Measurements from ENCODE around the gene CPT1A.

Gene CPT1A

DNA sequence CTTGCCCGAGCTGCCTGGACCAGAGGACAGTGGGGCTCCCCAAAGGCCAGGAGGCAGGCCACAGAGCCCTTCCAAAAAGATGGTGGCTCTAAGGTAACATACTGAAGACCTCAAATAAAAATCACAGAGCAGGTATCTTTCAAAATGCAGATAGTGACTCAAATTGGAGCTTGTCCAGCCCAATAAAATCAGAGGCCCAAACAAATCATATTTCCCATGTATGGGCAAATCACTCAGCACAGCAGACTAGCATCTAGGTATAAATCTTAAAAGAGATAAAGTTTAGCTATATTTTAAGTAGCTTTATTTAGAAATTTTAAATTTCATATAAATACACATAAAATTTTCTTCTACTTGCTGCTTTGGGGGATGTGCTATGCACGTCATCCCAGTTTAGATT, 93.7 kb downstream of the CPT1A start:
- Histone ChIP-seq H3K4me3 (ENCODE audit: low read depth, low read length) (no peak overlapping the region), H3K36me3 (ENCODE audit: control insufficient read depth, insufficient read depth, low read length) (peaks cover 2% of the 10 kb centered on the region), H3K9ac (ENCODE audit: low read depth, low read length) (no peak overlapping the region), H3K4me1 (ENCODE audit: control insufficient read depth, insufficient read depth, low read length) (peaks cover 6% of the 10 kb centered on the region), H3K27me3 (ENCODE audit: control insufficient read depth, insufficient read depth, low read length) (no peaks in the 10 kb centered on the region), H3K9me3 (ENCODE audit: control insufficient read depth, insufficient read depth, low read length) (no peaks in the 10 kb centered on the region)

DNA sequence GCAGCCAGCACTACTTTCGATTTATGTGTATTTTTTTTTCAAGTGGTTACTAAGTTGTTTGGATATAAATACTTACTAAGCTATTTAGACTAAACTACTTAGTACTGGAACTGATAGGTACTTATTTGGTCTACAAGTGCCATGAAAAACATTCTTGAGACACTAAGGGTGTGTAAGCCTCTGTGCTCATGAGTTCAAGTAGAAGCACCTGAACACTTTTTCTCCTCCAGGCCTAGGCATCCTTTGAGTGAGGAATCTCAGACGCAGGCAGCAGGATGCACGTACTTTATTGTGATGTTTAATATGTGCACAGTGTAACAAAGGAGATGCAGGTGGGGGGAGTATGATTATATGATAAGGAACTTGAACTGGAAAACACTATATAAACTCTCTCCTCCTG, 98.2 kb downstream of the CPT1A start:
- H3K9me3 ChIP-seq (ENCODE audit: control insufficient read depth, insufficient read depth, low read length), result no peaks in the 10 kb centered on the region
- H3K4me1 ChIP-seq (ENCODE audit: control insufficient read depth, insufficient read depth, low read length), result peaks cover 4% of the 10 kb centered on the region
- no peak overlapping the region for H3K9ac ChIP-seq (ENCODE audit: low read depth, low read length)
- H3K27me3 ChIP-seq (ENCODE audit: control insufficient read depth, insufficient read depth, low read length), result no peaks in the 10 kb centered on the region
- no peak overlapping the region for H3K4me3 ChIP-seq (ENCODE audit: low read depth, low read length)
- peaks cover 2% of the 10 kb centered on the region for H3K36me3 ChIP-seq (ENCODE audit: control insufficient read depth, insufficient read depth, low read length)

- H3K9ac ChIP-seq (ENCODE audit: low read depth, low read length), result no peak overlapping the region
- no peaks in the 10 kb centered on the region for H3K9me3 ChIP-seq (ENCODE audit: control insufficient read depth, insufficient read depth, low read length)
- H3K4me3 ChIP-seq (ENCODE audit: low read depth, low read length), result no peak overlapping the region
- peaks cover 2% of the 10 kb centered on the region for H3K36me3 ChIP-seq (ENCODE audit: control insufficient read depth, insufficient read depth, low read length)
- no peaks in the 10 kb centered on the region for H3K27me3 ChIP-seq (ENCODE audit: control insufficient read depth, insufficient read depth, low read length)
- H3K4me1 ChIP-seq (ENCODE audit: control insufficient read depth, insufficient read depth, low read length), result peaks cover 4% of the 10 kb centered on the region
Measured at GRCh38 chr11:68741463-68741862, 100.3 kb downstream of the CPT1A start.

DNA sequence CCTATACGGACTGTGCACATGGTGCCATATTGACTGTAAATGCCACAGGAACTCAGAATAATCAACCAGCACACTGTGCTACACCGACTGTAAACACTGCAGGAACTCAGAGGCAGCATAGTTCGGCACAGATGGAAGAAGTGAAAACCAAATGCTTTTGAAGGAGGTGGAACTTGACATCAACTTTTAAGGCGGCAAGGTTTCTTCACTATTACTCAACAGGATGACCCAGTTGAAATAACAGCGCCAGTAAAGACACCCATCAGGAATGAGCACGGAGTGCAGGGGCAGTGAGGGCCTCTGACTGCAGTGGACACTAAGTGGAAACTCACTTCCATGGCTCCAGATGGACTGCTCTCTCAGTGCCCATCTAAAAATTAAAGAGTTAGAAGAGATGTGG, 106.1 kb downstream of the CPT1A start:
- H3K27me3 ChIP-seq (ENCODE audit: control insufficient read depth, insufficient read depth, low read length), result no peaks in the 10 kb centered on the region
- H3K9ac ChIP-seq (ENCODE audit: low read depth, low read length), result no peak overlapping the region
- H3K4me1 ChIP-seq (ENCODE audit: control insufficient read depth, insufficient read depth, low read length), result no peaks in the 10 kb centered on the region
- H3K9me3 ChIP-seq (ENCODE audit: control insufficient read depth, insufficient read depth, low read length), result no peaks in the 10 kb centered on the region
- no peak overlapping the region for H3K4me3 ChIP-seq (ENCODE audit: low read depth, low read length)
- H3K36me3 ChIP-seq (ENCODE audit: control insufficient read depth, insufficient read depth, low read length), result no peaks in the 10 kb centered on the region

DNA sequence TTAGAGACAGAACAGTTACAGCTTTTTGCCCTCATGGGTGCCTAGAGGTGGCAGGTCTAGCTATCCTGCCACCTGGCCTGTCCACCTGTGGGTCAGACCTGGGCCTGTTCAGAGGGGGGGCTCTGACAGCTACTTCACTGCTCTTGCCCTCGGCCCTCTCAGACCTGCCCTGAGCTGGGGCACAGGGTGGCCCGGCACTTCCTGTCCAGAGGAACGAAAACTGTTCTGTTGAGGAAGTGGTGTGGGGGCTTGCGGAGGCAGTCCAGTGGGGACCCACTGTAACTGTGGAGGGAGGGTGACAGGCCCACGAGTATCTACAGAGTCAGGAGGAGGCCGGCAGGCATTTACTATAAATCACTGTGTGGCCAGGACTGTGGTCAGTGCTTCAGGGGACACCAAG, 106.6 kb downstream of the CPT1A start:
- Histone ChIP-seq H3K9ac (ENCODE audit: low read depth, low read length) (no peak overlapping the region), H3K4me3 (ENCODE audit: low read depth, low read length) (no peak overlapping the region), H3K4me1 (ENCODE audit: control insufficient read depth, insufficient read depth, low read length) (no peaks in the 10 kb centered on the region), H3K9me3 (ENCODE audit: control insufficient read depth, insufficient read depth, low read length) (no peaks in the 10 kb centered on the region), H3K27me3 (ENCODE audit: control insufficient read depth, insufficient read depth, low read length) (no peaks in the 10 kb centered on the region), H3K36me3 (ENCODE audit: control insufficient read depth, insufficient read depth, low read length) (no peaks in the 10 kb centered on the region)

DNA sequence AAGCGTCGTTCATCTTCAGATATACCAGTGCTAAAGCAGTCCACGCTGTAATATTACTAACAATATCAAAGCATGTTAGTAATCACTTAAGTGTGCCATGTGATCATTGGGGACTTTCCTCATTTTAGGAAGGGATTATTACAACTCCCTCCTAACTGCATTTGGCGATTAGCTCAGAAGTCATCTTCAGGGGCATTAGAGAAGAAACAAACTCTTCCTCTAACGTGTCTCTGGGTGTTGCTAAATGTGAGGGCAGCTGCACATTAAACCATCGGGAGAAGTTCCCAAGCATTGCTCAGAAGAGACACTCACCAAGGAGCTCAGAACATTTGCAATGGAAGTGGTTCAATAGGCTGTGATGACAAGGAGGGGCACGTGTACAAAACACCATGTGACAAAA, 107.6 kb downstream of the CPT1A start:
- Histone ChIP-seq H3K4me3 (ENCODE audit: low read depth, low read length) (no peak overlapping the region), H3K27me3 (ENCODE audit: control insufficient read depth, insufficient read depth, low read length) (no peaks in the 10 kb centered on the region), H3K9me3 (ENCODE audit: control insufficient read depth, insufficient read depth, low read length) (no peaks in the 10 kb centered on the region), H3K4me1 (ENCODE audit: control insufficient read depth, insufficient read depth, low read length) (no peaks in the 10 kb centered on the region), H3K36me3 (ENCODE audit: control insufficient read depth, insufficient read depth, low read length) (no peaks in the 10 kb centered on the region), H3K9ac (ENCODE audit: low read depth, low read length) (no peak overlapping the region)

DNA sequence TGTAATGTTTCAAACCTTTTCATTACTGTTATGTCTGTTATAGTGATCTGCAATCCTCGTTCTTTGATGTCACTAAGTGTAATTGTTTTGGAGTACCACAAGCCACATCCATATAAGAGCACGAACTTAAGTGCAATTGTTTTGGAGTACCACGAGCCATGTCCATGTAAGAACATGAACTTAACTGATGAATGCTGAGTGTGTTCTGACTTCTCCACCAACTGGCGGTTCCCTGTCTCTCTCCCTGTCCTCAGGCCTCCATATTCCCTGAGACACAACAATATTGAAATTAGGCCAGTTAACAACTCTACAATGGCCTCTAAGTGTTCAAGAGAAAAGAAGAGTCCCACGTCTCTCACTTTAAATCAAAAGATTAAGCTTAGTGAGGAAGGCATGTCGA, 113.9 kb downstream of the CPT1A start:
- Histone ChIP-seq H3K4me3 (ENCODE audit: low read depth, low read length) (no peak overlapping the region), H3K4me1 (ENCODE audit: control insufficient read depth, insufficient read depth, low read length) (no peaks in the 10 kb centered on the region), H3K9ac (ENCODE audit: low read depth, low read length) (no peak overlapping the region), H3K36me3 (ENCODE audit: control insufficient read depth, insufficient read depth, low read length) (no peaks in the 10 kb centered on the region), H3K9me3 (ENCODE audit: control insufficient read depth, insufficient read depth, low read length) (no peaks in the 10 kb centered on the region), H3K27me3 (ENCODE audit: control insufficient read depth, insufficient read depth, low read length) (no peaks in the 10 kb centered on the region)

GRCh38 chr11:68724293-68724692, 117.4 kb downstream of the CPT1A start:
- H3K27me3 ChIP-seq (ENCODE audit: control insufficient read depth, insufficient read depth, low read length), result no peaks in the 10 kb centered on the region
- H3K9me3 ChIP-seq (ENCODE audit: control insufficient read depth, insufficient read depth, low read length), result no peaks in the 10 kb centered on the region
- no peaks in the 10 kb centered on the region for H3K36me3 ChIP-seq (ENCODE audit: control insufficient read depth, insufficient read depth, low read length)
- H3K4me3 ChIP-seq (ENCODE audit: low read depth, low read length), result no peak overlapping the region
- no peaks in the 10 kb centered on the region for H3K4me1 ChIP-seq (ENCODE audit: control insufficient read depth, insufficient read depth, low read length)
- no peak overlapping the region for H3K9ac ChIP-seq (ENCODE audit: low read depth, low read length)

GRCh38 chr11:68722143-68722542, 119.6 kb downstream of the CPT1A start:
- no peak overlapping the region for H3K4me3 ChIP-seq (ENCODE audit: low read depth, low read length)
- H3K9me3 ChIP-seq (ENCODE audit: control insufficient read depth, insufficient read depth, low read length), result no peaks in the 10 kb centered on the region
- H3K9ac ChIP-seq (ENCODE audit: low read depth, low read length), result no peak overlapping the region
- H3K36me3 ChIP-seq (ENCODE audit: control insufficient read depth, insufficient read depth, low read length), result no peaks in the 10 kb centered on the region
- H3K27me3 ChIP-seq (ENCODE audit: control insufficient read depth, insufficient read depth, low read length), result no peaks in the 10 kb centered on the region
- H3K4me1 ChIP-seq (ENCODE audit: control insufficient read depth, insufficient read depth, low read length), result no peaks in the 10 kb centered on the region

DNA sequence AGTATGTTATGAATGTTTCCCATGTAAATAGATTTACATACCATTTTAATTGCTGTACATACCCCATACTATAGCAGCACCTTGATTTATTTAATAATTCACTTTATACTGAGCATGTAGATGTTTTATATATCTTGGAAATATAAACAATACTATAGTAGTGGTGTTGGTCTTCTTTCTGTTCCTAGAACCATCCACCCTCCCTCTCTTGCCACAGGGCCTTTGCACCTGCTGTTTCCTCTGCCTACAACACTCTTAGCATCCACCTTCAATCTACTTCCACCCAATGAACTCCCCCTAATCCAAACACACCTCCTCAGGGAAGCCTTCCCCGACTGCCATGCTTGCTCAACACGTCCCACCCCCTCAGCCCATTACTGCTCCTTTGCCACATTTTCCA, 120.6 kb downstream of the CPT1A start:
- Histone ChIP-seq H3K9me3 (ENCODE audit: control insufficient read depth, insufficient read depth, low read length) (no peaks in the 10 kb centered on the region), H3K9ac (ENCODE audit: low read depth, low read length) (no peak overlapping the region), H3K36me3 (ENCODE audit: control insufficient read depth, insufficient read depth, low read length) (no peaks in the 10 kb centered on the region), H3K27me3 (ENCODE audit: control insufficient read depth, insufficient read depth, low read length) (no peaks in the 10 kb centered on the region), H3K4me1 (ENCODE audit: control insufficient read depth, insufficient read depth, low read length) (no peaks in the 10 kb centered on the region), H3K4me3 (ENCODE audit: low read depth, low read length) (no peak overlapping the region)

- Histone ChIP-seq H3K9me3 (ENCODE audit: control insufficient read depth, insufficient read depth, low read length) (no peaks in the 10 kb centered on the region), H3K27me3 (ENCODE audit: control insufficient read depth, insufficient read depth, low read length) (no peaks in the 10 kb centered on the region), H3K9ac (ENCODE audit: low read depth, low read length) (no peak overlapping the region), H3K4me1 (ENCODE audit: control insufficient read depth, insufficient read depth, low read length) (peaks cover 4% of the 10 kb centered on the region), H3K4me3 (ENCODE audit: low read depth, low read length) (no peak overlapping the region), H3K36me3 (ENCODE audit: control insufficient read depth, insufficient read depth, low read length) (no peaks in the 10 kb centered on the region)
Measured at GRCh38 chr11:68715456-68716122, 126.1 kb downstream of the CPT1A start.

DNA sequence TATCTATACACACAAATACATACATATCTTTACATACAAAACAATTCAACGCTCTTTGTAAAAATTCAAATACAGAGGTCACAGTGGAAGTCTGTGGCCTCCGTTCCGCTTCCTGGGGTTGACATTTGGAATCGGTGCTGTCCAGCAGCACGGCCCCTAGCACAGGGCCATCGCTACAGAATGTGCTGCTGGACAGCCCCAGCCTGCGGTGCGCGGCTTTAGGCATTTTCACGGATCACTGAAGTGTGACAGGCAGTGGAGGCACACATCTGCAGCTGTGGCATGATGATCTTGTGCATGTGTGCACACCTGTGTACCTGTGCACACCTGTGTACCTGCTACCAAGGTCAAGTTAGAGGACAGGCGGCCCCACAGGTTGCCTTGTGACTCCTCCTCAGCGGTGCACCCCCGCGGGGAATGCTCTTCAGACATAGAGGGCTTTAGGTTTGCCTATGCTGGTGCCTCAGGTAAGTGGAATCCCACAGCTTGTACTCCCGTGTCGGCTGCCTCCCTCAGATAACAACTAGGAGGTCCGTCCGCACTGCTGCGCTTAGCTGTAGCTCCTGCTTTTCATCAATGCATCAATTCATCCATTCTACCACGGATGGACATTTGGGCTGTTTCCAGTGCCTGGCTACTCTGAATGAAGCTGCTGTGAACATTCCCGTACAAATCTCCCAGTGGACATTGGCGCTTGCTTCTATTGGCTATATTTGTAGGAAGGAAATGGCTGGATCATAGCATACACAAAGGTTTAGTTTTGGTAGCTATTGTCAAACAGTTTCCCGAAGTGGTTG, 127.5 kb downstream of the CPT1A start:
- no peak overlapping the region for H3K4me3 ChIP-seq (ENCODE audit: low read depth, low read length)
- peaks cover 4% of the 10 kb centered on the region for H3K4me1 ChIP-seq (ENCODE audit: control insufficient read depth, insufficient read depth, low read length)
- no peaks in the 10 kb centered on the region for H3K27me3 ChIP-seq (ENCODE audit: control insufficient read depth, insufficient read depth, low read length)
- no peaks in the 10 kb centered on the region for H3K9me3 ChIP-seq (ENCODE audit: control insufficient read depth, insufficient read depth, low read length)
- no peaks in the 10 kb centered on the region for H3K36me3 ChIP-seq (ENCODE audit: control insufficient read depth, insufficient read depth, low read length)
- H3K9ac ChIP-seq (ENCODE audit: low read depth, low read length), result no peak overlapping the region

Data from iPS-15b (cell line).